HepG2 (cell line): ENCODE results near the gene EMC9. TPM values are rescaled to one million over a fixed set of nuclear protein-coding genes. Genes with fewer than 3 reads are reported as not detected.
A peak's percentile ranks its signal among the peaks of the same experiment; 100 is the strongest.

Source experiments
- CEBPB ChIP-seq: IDR thresholded peaks from 2 replicates; pipeline ENCODE4 v1.6.1; 2011; ENCODE audit warnings: low read depth, low read length, improper control_type of control experiment, borderline replicate concordance
- CENPT ChIP-seq: sonication (generic); formaldehyde crosslinking; IDR thresholded peaks from 2 replicates; pipeline ENCODE4 v1.8.0; 2022; ENCODE audit warnings: low read depth, mild to moderate bottlenecking, moderate library complexity, missing genetic modification reagents
- CENPX ChIP-seq: sonication (generic); formaldehyde crosslinking; IDR thresholded peaks from 2 replicates; pipeline ENCODE4 v1.9.0; 2021; ENCODE audit warnings: mild to moderate bottlenecking, missing genetic modification reagents, moderate library complexity
- FLYWCH1 ChIP-seq: sonication (generic); formaldehyde crosslinking; IDR thresholded peaks from 2 replicates; pipeline ENCODE4 v1.8.1; 2023; ENCODE audit warnings: mild to moderate bottlenecking, missing genetic modification reagents
- HNRNPH1 ChIP-seq: fragments of 200-400 bp; formaldehyde crosslinking; optimal IDR thresholded peaks from 2 replicates; pipeline ENCODE3; 2017; ENCODE audit warnings: mild to moderate bottlenecking, low read depth, low read length
- KLF12 ChIP-seq: sonication (generic); formaldehyde crosslinking; IDR thresholded peaks from 2 replicates; pipeline ENCODE4 v1.4.0; 2020; ENCODE audit warnings: missing genetic modification reagents, borderline replicate concordance
- MXI1 ChIP-seq: IDR thresholded peaks from 3 replicates; pipeline ENCODE4 v1.6.1; 2012; ENCODE audit warnings: low read depth, low read length, inconsistent platforms, borderline replicate concordance
- NR2C2 ChIP-seq: sonication (generic); formaldehyde crosslinking; IDR thresholded peaks from 2 replicates; pipeline ENCODE4 v1.4.0; 2020; ENCODE audit warnings: missing genetic modification reagents, mild to moderate bottlenecking, moderate library complexity, borderline replicate concordance
- TBX2 ChIP-seq: sonication (generic); formaldehyde crosslinking; IDR thresholded peaks from 2 replicates; pipeline ENCODE4 v1.5.0; 2020; ENCODE audit warnings: missing genetic modification reagents, mild to moderate bottlenecking, borderline replicate concordance
- ZBTB1 ChIP-seq: sonication (generic); formaldehyde crosslinking; IDR thresholded peaks from 2 replicates; pipeline ENCODE4 v1.4.0; 2020; ENCODE audit warnings: missing genetic modification reagents, borderline replicate concordance
- ZFP36L2 ChIP-seq: sonication (generic); formaldehyde crosslinking; IDR thresholded peaks from 2 replicates; pipeline ENCODE4 v1.4.0; 2020; ENCODE audit warnings: missing genetic modification reagents
- ZFP37 ChIP-seq: sonication (generic); formaldehyde crosslinking; IDR thresholded peaks from 2 replicates; pipeline ENCODE4 v1.4.0; 2020; ENCODE audit warnings: missing genetic modification reagents, borderline replicate concordance
- ZFX ChIP-seq: sonication (generic); formaldehyde crosslinking; IDR thresholded peaks from 2 replicates; pipeline ENCODE4 v1.4.0; 2020; ENCODE audit warnings: mild to moderate bottlenecking, low read depth, missing genetic modification reagents, moderate library complexity
- ZFYVE20 ChIP-seq: sonication (generic); formaldehyde crosslinking; IDR thresholded peaks from 2 replicates; pipeline ENCODE4 v1.8.0; 2023; ENCODE audit warnings: low read depth, mild to moderate bottlenecking, moderate library complexity, missing genetic modification reagents, borderline replicate concordance
- ZNF350 ChIP-seq: sonication (generic); formaldehyde crosslinking; IDR thresholded peaks from 2 replicates; pipeline ENCODE4 v1.4.0; 2020; ENCODE audit warnings: mild to moderate bottlenecking, low read depth, missing genetic modification reagents, borderline replicate concordance
- ZNF512B ChIP-seq: sonication (generic); formaldehyde crosslinking; IDR thresholded peaks from 2 replicates; pipeline ENCODE4 v1.5.1; 2020; ENCODE audit warnings: missing genetic modification reagents, mild to moderate bottlenecking, borderline replicate concordance
- ZNF556 ChIP-seq: sonication (generic); formaldehyde crosslinking; IDR thresholded peaks from 2 replicates; pipeline ENCODE4 v1.4.0; 2020; ENCODE audit warnings: mild to moderate bottlenecking, missing genetic modification reagents, borderline replicate concordance
- ZSCAN20 ChIP-seq: sonication (generic); formaldehyde crosslinking; IDR thresholded peaks from 2 replicates; pipeline ENCODE4 v1.4.0; 2020; ENCODE audit warnings: missing genetic modification reagents, mild to moderate bottlenecking, borderline replicate concordance
- ZSCAN30 ChIP-seq: sonication (generic); formaldehyde crosslinking; IDR thresholded peaks from 2 replicates; pipeline ENCODE4 v1.5.0; 2020; ENCODE audit warnings: mild to moderate bottlenecking, missing genetic modification reagents
- polyA plus RNA-seq, 8 experiments: library from polyadenylated mRNA; depleted of rRNA in 3 of 8; stranded (reverse) in 7 of 8; unstranded in 1 of 8; fragments of >200 nt; fragmentation: Illumina TruSeq in 4 of 8; extraction: Trizol in 4 of 8; gene quantifications; 2 replicates each; pipeline versions ENCODE4 v1.2.1 to v1.2.3, GENCODE V29; 2011 to 2016; ENCODE audit warnings: low read depth in 4 of 8, missing spikeins in 1 of 8, mixed read lengths in 1 of 8; ENCODE audit not compliant: insufficient read depth in 1 of 8
- total RNA-seq, 5 experiments: library from RNA; depleted of rRNA; stranded (reverse); fragments of >200 nt; fragmentation: Illumina TruSeq; extraction: Trizol; gene quantifications; 2 replicates each; pipeline ENCODE4 v1.2.3, GENCODE V29; 2016; ENCODE audit warnings: low read depth in 1 of 5
- TF ChIP-seq, protein P1 (sequence below): sonication (generic); formaldehyde crosslinking; IDR thresholded peaks from 2 replicates; pipeline ENCODE4 v1.5.0; 2020; ENCODE audit warnings: mild to moderate bottlenecking, missing genetic modification reagents
- TF ChIP-seq, protein P2 (sequence below): sonication (generic); formaldehyde crosslinking; IDR thresholded peaks from 2 replicates; pipeline ENCODE4 v1.5.0; 2020; ENCODE audit warnings: missing genetic modification reagents
- TF ChIP-seq, protein P3 (sequence below): sonication (generic); formaldehyde crosslinking; IDR thresholded peaks from 2 replicates; pipeline ENCODE4 v1.5.1; 2020; ENCODE audit warnings: mild to moderate bottlenecking, missing genetic modification reagents, borderline replicate concordance

EMC9 gene
- total and polyA plus RNA-seq, 2 of the 13 experiments (the other 11 are each of a cell fraction or from before 2014, with no cell fraction given): 60.5 to 78.7 TPM

DNA sequence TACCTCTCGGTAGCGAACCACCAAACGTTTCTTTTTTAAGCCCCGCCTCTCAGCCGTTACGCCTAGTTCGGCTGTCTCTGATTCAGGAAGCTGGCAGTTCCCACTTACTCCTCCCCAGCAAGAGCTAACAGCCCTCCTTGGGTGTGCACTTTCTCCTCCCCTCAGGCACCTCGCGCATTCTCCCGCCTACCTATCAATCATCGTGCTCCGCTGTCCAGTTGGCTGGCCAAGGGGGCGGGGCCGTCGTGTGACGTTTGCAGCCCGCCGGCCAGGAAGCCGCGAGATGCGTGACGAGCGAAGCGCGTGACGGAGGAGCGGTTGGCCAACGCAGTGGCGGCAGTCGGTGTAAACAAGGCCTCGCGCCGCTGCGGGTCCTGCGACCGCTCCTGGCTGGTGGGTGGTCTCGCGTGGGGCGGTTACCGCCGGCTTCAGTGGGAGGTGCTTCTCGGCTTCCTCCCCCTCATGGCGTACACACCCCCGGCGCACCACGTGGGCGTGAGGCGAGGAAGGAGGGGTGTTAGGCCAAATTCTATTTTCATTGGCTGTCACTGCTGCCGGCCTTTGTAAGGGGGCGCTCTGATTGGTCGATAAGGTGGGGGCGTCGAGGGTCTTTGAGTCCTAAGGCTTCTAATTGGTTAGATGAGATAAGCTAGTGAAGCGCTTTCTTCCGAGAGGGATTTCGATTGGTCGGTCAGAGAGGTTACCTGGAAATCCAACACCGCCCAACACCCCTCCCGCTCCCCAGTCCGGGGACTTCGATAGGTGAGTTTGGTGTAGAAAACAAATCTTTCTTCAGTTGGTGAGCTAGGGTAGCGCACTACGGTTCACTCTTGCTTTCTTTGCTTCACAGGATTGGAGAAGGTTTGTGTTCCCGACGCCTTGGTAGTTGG lies 26.6 kb downstream of the EMC9 start, which contains the start of the genes DCAF11 and NRL (continued):
- TF ChIP-seq ZBTB1 (CRISPR knock-in tag) (peak; percentile 96), CEBPB (peak; percentile 83; the same call in 1 of the 2 replicates), ZNF556 (CRISPR knock-in tag) (peak; percentile 41; the same call in 1 of the 2 replicates), ZFP37 (CRISPR knock-in tag) (peak; percentile 95), CENPT (CRISPR knock-in tag) (peak; percentile 91; the same call in 1 of the 2 replicates), TBX2 (peak; percentile 98), ZFX (CRISPR knock-in tag) (peak; percentile 90), ZFP36L2 (peak; percentile 57; the same call in 1 of the 2 replicates), KLF12 (CRISPR knock-in tag) (peak; percentile 93), FLYWCH1 (CRISPR knock-in tag) (no peak), HNRNPH1 (peak; percentile 54), ZSCAN20 (no peak), NR2C2 (peak; percentile 91; the same call in 1 of the 2 replicates), CENPX (CRISPR knock-in tag) (no peak), ZFYVE20 (0 out of 2 replicates have a peak, but pooled peaks have one; percentile 34), MXI1 (peak; percentile 98), ZSCAN30 (CRISPR knock-in tag) (no peak), ZNF512B (CRISPR knock-in tag) (peak; percentile 96; the same call in 1 of the 2 replicates), ZNF350 (CRISPR knock-in tag) (peak; percentile 98)
- TF ChIP-seq, protein P1, sequence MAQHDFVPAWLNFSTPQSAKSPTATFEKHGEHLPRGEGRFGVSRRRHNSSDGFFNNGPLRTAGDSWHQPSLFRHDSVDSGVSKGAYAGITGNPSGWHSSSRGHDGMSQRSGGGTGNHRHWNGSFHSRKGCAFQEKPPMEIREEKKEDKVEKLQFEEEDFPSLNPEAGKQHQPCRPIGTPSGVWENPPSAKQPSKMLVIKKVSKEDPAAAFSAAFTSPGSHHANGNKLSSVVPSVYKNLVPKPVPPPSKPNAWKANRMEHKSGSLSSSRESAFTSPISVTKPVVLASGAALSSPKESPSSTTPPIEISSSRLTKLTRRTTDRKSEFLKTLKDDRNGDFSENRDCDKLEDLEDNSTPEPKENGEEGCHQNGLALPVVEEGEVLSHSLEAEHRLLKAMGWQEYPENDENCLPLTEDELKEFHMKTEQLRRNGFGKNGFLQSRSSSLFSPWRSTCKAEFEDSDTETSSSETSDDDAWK (CRISPR knock-in tag): no peak
- TF ChIP-seq, protein P2, sequence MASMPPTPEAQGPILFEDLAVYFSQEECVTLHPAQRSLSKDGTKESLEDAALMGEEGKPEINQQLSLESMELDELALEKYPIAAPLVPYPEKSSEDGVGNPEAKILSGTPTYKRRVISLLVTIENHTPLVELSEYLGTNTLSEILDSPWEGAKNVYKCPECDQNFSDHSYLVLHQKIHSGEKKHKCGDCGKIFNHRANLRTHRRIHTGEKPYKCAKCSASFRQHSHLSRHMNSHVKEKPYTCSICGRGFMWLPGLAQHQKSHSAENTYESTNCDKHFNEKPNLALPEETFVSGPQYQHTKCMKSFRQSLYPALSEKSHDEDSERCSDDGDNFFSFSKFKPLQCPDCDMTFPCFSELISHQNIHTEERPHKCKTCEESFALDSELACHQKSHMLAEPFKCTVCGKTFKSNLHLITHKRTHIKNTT (CRISPR knock-in tag): no peak
- TF ChIP-seq, protein P3, sequence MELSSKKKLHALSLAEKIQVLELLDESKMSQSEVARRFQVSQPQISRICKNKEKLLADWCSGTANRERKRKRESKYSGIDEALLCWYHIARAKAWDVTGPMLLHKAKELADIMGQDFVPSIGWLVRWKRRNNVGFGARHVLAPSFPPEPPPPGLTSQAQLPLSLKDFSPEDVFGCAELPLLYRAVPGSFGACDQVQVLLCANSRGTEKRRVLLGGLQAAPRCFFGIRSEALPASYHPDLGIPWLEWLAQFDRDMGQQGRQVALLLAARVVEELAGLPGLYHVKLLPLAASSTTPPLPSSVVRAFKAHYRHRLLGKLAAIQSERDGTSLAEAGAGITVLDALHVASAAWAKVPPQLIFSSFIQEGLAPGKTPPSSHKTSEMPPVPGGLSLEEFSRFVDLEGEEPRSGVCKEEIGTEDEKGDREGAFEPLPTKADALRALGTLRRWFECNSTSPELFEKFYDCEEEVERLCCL (CRISPR knock-in tag): peak; percentile 94
